Kidney epithelial cell (primary cell): Measurements from ENCODE around the gene THBS2. TPM values are rescaled to one million over a fixed set of nuclear protein-coding genes. Genes with fewer than 3 reads are reported as not detected.

Experiments
- DNase-seq: peaks from one replicate; pipeline ENCODE4 v3.0.0-alpha.2; 2010; ENCODE audit warnings: low read depth
- H3K27me3 ChIP-seq: 2 replicates; pipeline ENCODE4 v1.6.0; 2011; ENCODE audit warnings: low read length; ENCODE audit not compliant: control insufficient read depth, insufficient read depth
- H3K36me3 ChIP-seq: 2 replicates; pipeline ENCODE4 v1.5.1; 2011; ENCODE audit warnings: low read length; ENCODE audit not compliant: control insufficient read depth, insufficient read depth
- H3K4me3 ChIP-seq: 2 replicates; pipeline ENCODE4 v1.5.1; 2011; ENCODE audit warnings: low read depth, mild to moderate bottlenecking, control low read depth, low read length
- total RNA-seq: library from RNA; depleted of rRNA; stranded (reverse); fragments of >200 nt; gene quantifications from 2 replicates; pipeline ENCODE4 v1.2.3, GENCODE V29; 2015
- TF ChIP-seq, protein P1 (sequence below): IDR thresholded peaks from 2 replicates; pipeline ENCODE4 v1.5.1; 2011; ENCODE audit warnings: mild to moderate bottlenecking, moderate library complexity, low read length, control low read depth, inconsistent platforms; ENCODE audit not compliant: insufficient read depth, poor library complexity, severe bottlenecking

THBS2 gene
- total RNA-seq, 1 donor from 2014 or later = 21.9 TPM

- Histone ChIP-seq H3K4me3 (no peak overlapping the region), H3K27me3 (no peaks in the 10 kb centered on the region), H3K36me3 (no peaks in the 10 kb centered on the region)
- DNase-seq = no peak
- TF ChIP-seq, protein P1, sequence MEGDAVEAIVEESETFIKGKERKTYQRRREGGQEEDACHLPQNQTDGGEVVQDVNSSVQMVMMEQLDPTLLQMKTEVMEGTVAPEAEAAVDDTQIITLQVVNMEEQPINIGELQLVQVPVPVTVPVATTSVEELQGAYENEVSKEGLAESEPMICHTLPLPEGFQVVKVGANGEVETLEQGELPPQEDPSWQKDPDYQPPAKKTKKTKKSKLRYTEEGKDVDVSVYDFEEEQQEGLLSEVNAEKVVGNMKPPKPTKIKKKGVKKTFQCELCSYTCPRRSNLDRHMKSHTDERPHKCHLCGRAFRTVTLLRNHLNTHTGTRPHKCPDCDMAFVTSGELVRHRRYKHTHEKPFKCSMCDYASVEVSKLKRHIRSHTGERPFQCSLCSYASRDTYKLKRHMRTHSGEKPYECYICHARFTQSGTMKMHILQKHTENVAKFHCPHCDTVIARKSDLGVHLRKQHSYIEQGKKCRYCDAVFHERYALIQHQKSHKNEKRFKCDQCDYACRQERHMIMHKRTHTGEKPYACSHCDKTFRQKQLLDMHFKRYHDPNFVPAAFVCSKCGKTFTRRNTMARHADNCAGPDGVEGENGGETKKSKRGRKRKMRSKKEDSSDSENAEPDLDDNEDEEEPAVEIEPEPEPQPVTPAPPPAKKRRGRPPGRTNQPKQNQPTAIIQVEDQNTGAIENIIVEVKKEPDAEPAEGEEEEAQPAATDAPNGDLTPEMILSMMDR = no peak
Observed at GRCh38 chr6:169168706-169169105, 84.9 kb downstream of the THBS2 start.

DNA sequence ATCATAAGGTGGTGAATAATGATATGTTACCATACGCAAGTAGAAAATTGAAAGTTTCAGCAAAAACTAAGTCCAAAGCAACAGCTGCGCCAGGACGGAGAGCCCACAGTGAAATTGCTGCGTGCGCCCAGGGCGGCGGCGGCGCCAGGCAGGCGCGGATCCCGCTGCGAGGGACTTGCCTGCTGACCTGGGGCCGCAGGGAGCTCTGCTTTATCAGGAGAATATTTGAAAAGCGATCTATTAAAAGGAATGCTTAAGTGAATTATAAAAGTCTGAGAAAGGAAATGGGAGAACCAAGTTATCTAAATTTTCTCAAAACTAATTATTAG lies 85.4 kb downstream of the THBS2 start:
- Histone ChIP-seq H3K27me3 (no peaks in the 10 kb centered on the region), H3K36me3 (no peaks in the 10 kb centered on the region), H3K4me3 (no peak overlapping the region)
- TF ChIP-seq, protein P1 = no peak
- DNase-seq = no peak

DNA sequence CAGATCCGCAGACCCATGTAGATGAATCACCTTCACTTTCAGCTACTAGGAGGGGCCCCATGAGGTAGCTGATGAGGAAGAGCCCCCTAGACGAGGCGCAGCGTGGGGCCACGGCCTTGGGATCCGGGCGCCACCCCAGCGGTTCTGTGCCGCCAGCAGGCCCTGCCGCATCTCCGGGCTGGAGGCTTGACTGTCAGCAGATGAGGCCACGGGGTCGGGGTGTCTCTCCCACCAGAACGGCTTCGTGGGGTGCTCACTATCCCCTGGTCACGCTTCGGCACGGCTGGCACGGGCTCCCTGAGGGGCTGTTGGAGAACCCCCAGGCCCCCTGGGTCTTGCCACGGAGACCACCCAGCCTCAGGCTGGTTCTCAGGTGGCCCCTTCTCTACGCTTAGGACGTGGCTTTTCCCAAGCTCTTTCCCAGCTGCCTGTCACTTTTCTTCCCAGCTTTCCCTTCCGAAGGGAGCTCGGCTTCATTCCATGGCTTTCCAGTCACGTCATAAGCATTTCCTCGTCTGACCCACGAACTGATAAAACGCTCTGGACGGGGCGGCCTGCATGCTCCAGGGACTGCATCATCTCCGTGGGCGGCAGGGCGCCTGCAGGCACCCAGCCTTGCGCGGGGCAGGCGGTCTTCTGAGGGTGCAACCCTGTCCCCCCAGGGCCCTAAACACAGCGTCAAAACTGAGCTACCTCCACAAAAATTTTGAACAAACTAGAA lies 85.9 kb downstream of the THBS2 start:
- DNase-seq = no peak
- H3K36me3 ChIP-seq = no peaks in the 10 kb centered on the region
- no peaks in the 10 kb centered on the region for H3K27me3 ChIP-seq
- TF ChIP-seq, protein P1 = no peak
- H3K4me3 ChIP-seq = no peak overlapping the region

- Histone ChIP-seq H3K4me3 (no peak overlapping the region), H3K36me3 (no peaks in the 10 kb centered on the region), H3K27me3 (no peaks in the 10 kb centered on the region)
- no peak for DNase-seq
- TF ChIP-seq, protein P1 = no peak
Observed at GRCh38 chr6:169166896-169167580, 86.6 kb downstream of the THBS2 start.
